HepG2 (cell line): Measurements from ENCODE around the gene CAMKK1.

Source experiments
- FOSL1 ChIP-seq: sonication (generic); formaldehyde crosslinking; IDR thresholded peaks from 2 replicates; pipeline ENCODE4 v1.9.0; 2021; ENCODE audit warnings: missing genetic modification reagents, borderline replicate concordance
- HDAC2 ChIP-seq: sonication (generic); formaldehyde crosslinking; IDR thresholded peaks from 2 replicates; pipeline ENCODE4 v1.4.0; 2020; ENCODE audit warnings: missing genetic modification reagents
- MNT ChIP-seq: fragments of 450-650 bp; IDR thresholded peaks from 2 replicates; pipeline ENCODE4 v1.6.1; 2016
- ZNF619 ChIP-seq: sonication (generic); formaldehyde crosslinking; IDR thresholded peaks from 2 replicates; pipeline ENCODE4 v1.4.0; 2020; ENCODE audit warnings: mild to moderate bottlenecking, missing genetic modification reagents
- TF ChIP-seq, protein P1 (sequence below): sonication (generic); formaldehyde crosslinking; IDR thresholded peaks from 2 replicates; pipeline ENCODE4 v1.4.0; 2020; ENCODE audit warnings: low read depth, missing genetic modification reagents
- TF ChIP-seq, protein P2 (sequence below): sonication (generic); formaldehyde crosslinking; IDR thresholded peaks from 2 replicates; pipeline ENCODE4 v1.5.0; 2020; ENCODE audit warnings: mild to moderate bottlenecking, missing genetic modification reagents, moderate library complexity

GRCh38 chr17:3882276-3882675 is 10.6 kb downstream of the CAMKK1 start:
- TF ChIP-seq, protein P1, sequence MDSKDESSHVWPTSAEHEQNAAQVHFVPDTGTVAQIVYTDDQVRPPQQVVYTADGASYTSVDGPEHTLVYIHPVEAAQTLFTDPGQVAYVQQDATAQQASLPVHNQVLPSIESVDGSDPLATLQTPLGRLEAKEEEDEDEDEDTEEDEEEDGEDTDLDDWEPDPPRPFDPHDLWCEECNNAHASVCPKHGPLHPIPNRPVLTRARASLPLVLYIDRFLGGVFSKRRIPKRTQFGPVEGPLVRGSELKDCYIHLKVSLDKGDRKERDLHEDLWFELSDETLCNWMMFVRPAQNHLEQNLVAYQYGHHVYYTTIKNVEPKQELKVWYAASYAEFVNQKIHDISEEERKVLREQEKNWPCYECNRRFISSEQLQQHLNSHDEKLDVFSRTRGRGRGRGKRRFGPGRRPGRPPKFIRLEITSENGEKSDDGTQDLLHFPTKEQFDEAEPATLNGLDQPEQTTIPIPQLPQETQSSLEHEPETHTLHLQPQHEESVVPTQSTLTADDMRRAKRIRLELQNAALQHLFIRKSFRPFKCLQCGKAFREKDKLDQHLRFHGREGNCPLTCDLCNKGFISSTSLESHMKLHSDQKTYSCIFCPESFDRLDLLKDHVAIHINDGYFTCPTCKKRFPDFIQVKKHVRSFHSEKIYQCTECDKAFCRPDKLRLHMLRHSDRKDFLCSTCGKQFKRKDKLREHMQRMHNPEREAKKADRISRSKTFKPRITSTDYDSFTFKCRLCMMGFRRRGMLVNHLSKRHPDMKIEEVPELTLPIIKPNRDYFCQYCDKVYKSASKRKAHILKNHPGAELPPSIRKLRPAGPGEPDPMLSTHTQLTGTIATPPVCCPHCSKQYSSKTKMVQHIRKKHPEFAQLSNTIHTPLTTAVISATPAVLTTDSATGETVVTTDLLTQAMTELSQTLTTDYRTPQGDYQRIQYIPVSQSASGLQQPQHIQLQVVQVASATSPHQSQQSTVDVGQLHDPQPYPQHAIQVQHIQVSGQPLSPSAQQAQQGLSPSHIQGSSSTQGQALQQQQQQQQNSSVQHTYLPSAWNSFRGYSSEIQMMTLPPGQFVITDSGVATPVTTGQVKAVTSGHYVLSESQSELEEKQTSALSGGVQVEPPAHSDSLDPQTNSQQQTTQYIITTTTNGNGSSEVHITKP (CRISPR knock-in tag) = no peak
- TF ChIP-seq MNT (no peak), FOSL1 (no peak), ZNF619 (CRISPR knock-in tag) (no peak), HDAC2 (CRISPR knock-in tag) (no peak)
- TF ChIP-seq, protein P2, sequence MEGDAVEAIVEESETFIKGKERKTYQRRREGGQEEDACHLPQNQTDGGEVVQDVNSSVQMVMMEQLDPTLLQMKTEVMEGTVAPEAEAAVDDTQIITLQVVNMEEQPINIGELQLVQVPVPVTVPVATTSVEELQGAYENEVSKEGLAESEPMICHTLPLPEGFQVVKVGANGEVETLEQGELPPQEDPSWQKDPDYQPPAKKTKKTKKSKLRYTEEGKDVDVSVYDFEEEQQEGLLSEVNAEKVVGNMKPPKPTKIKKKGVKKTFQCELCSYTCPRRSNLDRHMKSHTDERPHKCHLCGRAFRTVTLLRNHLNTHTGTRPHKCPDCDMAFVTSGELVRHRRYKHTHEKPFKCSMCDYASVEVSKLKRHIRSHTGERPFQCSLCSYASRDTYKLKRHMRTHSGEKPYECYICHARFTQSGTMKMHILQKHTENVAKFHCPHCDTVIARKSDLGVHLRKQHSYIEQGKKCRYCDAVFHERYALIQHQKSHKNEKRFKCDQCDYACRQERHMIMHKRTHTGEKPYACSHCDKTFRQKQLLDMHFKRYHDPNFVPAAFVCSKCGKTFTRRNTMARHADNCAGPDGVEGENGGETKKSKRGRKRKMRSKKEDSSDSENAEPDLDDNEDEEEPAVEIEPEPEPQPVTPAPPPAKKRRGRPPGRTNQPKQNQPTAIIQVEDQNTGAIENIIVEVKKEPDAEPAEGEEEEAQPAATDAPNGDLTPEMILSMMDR (CRISPR knock-in tag) = no peak
